Measurements from ENCODE around the gene C11orf65.

- TF ChIP-seq POLR2A (IDR thresholded peaks at IDR 0.05) = no peak
- no peak for TF ChIP-seq CTCF (IDR thresholded peaks at IDR 0.05)
Observed at GRCh38 chr11:108511851-108512474, 44.6 kb upstream of the C11orf65 start.

Measured in sigmoid colon (tissue), 3 donors.